Subcutaneous abdominal adipose tissue (tissue), 5 donors: Measurements from ENCODE around the gene TMTC2.

Experiments used
- H3K27ac ChIP-seq: one replicate; pipeline ENCODE4 v1.7.0; 2013; ENCODE audit warnings: low read depth, mild to moderate bottlenecking, inconsistent platforms, low read length, moderate library complexity
- H3K27me3 ChIP-seq, 5 donors: one replicate each; pipeline ENCODE4 v1.7.0; 2013; ENCODE audit warnings: low read length in 5 of 5, inconsistent platforms in 1 of 5; ENCODE audit not compliant: control insufficient read depth in 5 of 5, insufficient read depth in 4 of 5
- H3K36me3 ChIP-seq, 5 donors: one replicate each; pipeline ENCODE4 v1.7.0; 2013; ENCODE audit warnings: low read length in 5 of 5; ENCODE audit not compliant: control insufficient read depth in 5 of 5, insufficient read depth in 5 of 5
- H3K4me1 ChIP-seq, 5 donors: one replicate each; pipeline ENCODE4 v1.7.0; 2013; ENCODE audit warnings: low read length in 5 of 5, mild to moderate bottlenecking in 3 of 5, moderate library complexity in 1 of 5; ENCODE audit not compliant: control insufficient read depth in 5 of 5, insufficient read depth in 5 of 5
- H3K4me3 ChIP-seq, 5 donors: one replicate each; pipeline ENCODE4 v1.7.0; 2013; ENCODE audit warnings: low read length in 5 of 5, low read depth in 1 of 5
- H3K9ac ChIP-seq, 5 donors: one replicate each; pipeline ENCODE4 v1.7.0; 2013; ENCODE audit warnings: low read length in 5 of 5, mild to moderate bottlenecking in 4 of 5, moderate library complexity in 3 of 5
- H3K9me3 ChIP-seq, 5 donors: one replicate each; pipeline ENCODE4 v1.7.0; 2013; ENCODE audit warnings: low read length in 5 of 5; ENCODE audit not compliant: control insufficient read depth in 5 of 5
- donor health status: healthy.
- donor health status: healthy.
- donor health status: healthy.
- donor health status: healthy.
- donor health status: healthy.

TMTC2 gene

GRCh38 chr12:83040339-83040738 is 353.6 kb downstream of the TMTC2 start:
- no peaks in the 10 kb centered on the region for H3K36me3 ChIP-seq

DNA sequence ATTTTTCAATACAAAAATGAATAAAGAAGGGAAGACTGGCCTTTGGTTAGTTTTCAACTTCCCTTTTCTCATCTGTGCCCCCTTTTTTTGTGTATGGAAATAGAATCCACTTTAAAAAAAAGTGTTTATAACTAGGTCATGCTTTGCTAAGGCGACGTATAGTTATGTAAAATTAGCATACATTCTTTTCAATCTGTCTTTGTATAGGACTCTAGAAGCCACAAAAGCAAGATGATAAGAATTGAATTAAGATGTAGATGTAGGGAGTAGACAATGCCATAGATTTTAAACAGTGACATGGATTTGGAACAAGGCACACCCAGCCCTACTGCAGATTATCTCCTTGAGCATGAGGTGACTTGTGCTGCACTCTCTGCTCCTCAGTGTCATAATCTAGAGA is 354.3 kb downstream of the TMTC2 start:
- no peak overlapping the region for H3K9ac ChIP-seq
- no peaks in the 10 kb centered on the region for H3K36me3 ChIP-seq
- H3K9me3 ChIP-seq = no peaks in the 10 kb centered on the region
- H3K4me1 ChIP-seq = no peaks in the 10 kb centered on the region
- H3K27ac ChIP-seq = no peak overlapping the region
- H3K4me3 ChIP-seq = no peak overlapping the region
- no peaks in the 10 kb centered on the region for H3K27me3 ChIP-seq

More at GRCh38 chr12:83040339-83040738, 353.6 kb downstream of the TMTC2 start:
- Histone ChIP-seq H3K4me1 (no peaks in the 10 kb centered on the region), H3K9me3 (no peaks in the 10 kb centered on the region), H3K9ac (no peak overlapping the region), H3K4me3 (no peak overlapping the region), H3K27me3 (no peaks in the 10 kb centered on the region), H3K27ac (no peak overlapping the region)

GRCh38 chr12:83042441-83043200 is 355.9 kb downstream of the TMTC2 start:
- H3K36me3 ChIP-seq = no peaks in the 10 kb centered on the region
- no peak overlapping the region for H3K27ac ChIP-seq
- H3K27me3 ChIP-seq = no peaks in the 10 kb centered on the region

DNA sequence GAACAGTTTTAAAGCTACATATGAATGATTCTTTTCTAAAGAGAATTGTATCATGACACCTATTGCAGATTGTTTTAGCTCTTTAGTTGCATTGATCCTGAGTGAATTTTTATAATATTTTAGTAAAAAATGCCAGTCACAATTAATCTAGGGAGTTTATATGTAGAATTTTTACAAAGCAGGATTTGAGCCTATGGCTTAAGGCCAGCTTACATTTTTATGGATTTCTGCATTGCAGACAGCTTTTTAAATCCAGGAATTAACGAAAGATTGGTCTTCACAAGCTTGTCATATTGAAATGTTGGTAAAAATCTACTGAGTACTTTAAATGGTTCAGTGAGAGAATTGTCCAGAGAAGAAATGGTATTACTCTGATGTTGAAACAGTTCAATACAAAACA is 358.0 kb downstream of the TMTC2 start:
- no peaks in the 10 kb centered on the region for H3K36me3 ChIP-seq

More at GRCh38 chr12:83042441-83043200, 355.9 kb downstream of the TMTC2 start:
- Histone ChIP-seq H3K9ac (no peak overlapping the region), H3K9me3 (no peaks in the 10 kb centered on the region), H3K4me1 (no peaks in the 10 kb centered on the region), H3K4me3 (no peak overlapping the region)

GRCh38 chr12:83046019-83046418 is 359.3 kb downstream of the TMTC2 start:
- Histone ChIP-seq H3K4me1 (no peaks in the 10 kb centered on the region), H3K27ac (no peak overlapping the region), H3K36me3 (no peaks in the 10 kb centered on the region), H3K9ac (no peak overlapping the region), H3K27me3 (no peaks in the 10 kb centered on the region), H3K9me3 (peaks cover 0 to 3% (median 0%) of the 10 kb centered on the region in 5 donors), H3K4me3 (no peak overlapping the region)

More for the DNA sequence above, 358.0 kb downstream of the TMTC2 start:
- Histone ChIP-seq H3K4me3 (no peak overlapping the region), H3K9ac (no peak overlapping the region), H3K27ac (no peak overlapping the region), H3K27me3 (no peaks in the 10 kb centered on the region), H3K4me1 (no peaks in the 10 kb centered on the region), H3K9me3 (peaks cover 0 to 3% (median 0%) of the 10 kb centered on the region in 5 donors)

DNA sequence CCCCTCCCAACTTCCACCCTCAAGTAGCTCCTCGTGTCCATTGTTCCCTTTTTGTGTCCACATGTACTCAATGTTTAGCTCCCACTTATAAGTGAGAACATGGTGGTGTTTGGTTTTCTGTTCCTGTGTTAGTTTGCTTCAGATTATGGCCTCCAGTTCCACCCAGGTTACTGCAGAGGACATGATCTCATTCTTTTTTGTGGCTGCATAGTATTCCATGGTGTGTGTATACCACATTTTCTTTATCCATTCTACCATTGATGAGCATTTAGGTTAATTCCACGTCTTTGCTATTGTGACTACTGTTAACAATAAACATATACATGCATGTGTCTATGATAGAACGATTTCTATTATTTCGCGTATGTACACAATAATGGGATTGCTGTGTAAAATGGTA is 362.6 kb downstream of the TMTC2 start:
- no peaks in the 10 kb centered on the region for H3K36me3 ChIP-seq
- peaks cover 0 to 3% (median 0%) of the 10 kb centered on the region in 5 donors for H3K9me3 ChIP-seq
- H3K9ac ChIP-seq = no peak overlapping the region
- H3K27me3 ChIP-seq = no peaks in the 10 kb centered on the region
- H3K4me1 ChIP-seq = no peaks in the 10 kb centered on the region
- H3K4me3 ChIP-seq = no peak overlapping the region
- H3K27ac ChIP-seq = no peak overlapping the region

DNA sequence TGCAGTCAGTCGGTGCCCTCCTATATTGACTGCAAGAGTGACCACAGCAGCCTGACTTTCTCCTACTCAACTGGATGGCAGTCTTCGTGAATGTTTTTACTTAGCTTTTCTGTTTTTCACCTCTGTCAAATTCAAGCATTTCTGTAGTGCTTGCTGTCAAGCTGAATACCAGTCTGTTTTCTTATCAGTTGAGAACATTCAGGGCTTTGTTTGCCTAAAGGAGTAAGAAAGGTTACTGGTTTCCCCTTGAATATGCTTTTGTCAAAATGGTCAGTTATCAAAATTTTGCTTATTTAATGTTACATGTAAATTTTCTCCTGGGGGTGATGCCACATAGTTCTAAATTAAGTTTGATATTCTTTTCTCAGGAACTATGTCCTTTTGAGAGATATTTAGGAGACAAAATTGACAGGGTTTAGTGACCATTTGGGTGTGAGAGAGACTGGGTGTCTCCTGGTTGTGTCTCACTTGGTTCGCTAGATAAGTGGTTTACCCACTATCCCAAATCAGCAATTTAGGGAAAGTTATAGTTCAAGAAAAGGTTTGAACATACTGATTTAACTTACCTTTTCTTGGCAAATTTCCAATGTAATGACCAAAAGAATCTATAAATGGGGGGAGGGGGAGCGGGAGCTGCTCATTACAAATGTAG is 366.3 kb downstream of the TMTC2 start:
- no peaks in the 10 kb centered on the region for H3K27me3 ChIP-seq
- peaks cover 0 to 3% (median 0%) of the 10 kb centered on the region in 5 donors for H3K9me3 ChIP-seq
- H3K27ac ChIP-seq = no peak overlapping the region
- no peak overlapping the region for H3K9ac ChIP-seq
- H3K36me3 ChIP-seq = no peaks in the 10 kb centered on the region
- no peaks in the 10 kb centered on the region for H3K4me1 ChIP-seq
- H3K4me3 ChIP-seq = no peak overlapping the region

GRCh38 chr12:83057436-83057835 is 370.7 kb downstream of the TMTC2 start:
- no peak overlapping the region for H3K9ac ChIP-seq
- no peaks in the 10 kb centered on the region for H3K9me3 ChIP-seq
- H3K36me3 ChIP-seq = peaks cover 0 to 3% (median 0%) of the 10 kb centered on the region in 5 donors
- no peak overlapping the region for H3K4me3 ChIP-seq
- H3K27ac ChIP-seq = no peak overlapping the region
- no peaks in the 10 kb centered on the region for H3K27me3 ChIP-seq
- H3K4me1 ChIP-seq = no peaks in the 10 kb centered on the region

- Histone ChIP-seq H3K36me3 (peaks cover 0 to 6% (median 0%) of the 10 kb centered on the region in 5 donors), H3K4me1 (no peaks in the 10 kb centered on the region), H3K4me3 (no peak overlapping the region), H3K9me3 (no peaks in the 10 kb centered on the region), H3K27ac (no peak overlapping the region), H3K27me3 (no peaks in the 10 kb centered on the region), H3K9ac (no peak overlapping the region)
These were observed 372.4 kb downstream of the TMTC2 start for GRCh38 chr12:83059107-83059506.

DNA sequence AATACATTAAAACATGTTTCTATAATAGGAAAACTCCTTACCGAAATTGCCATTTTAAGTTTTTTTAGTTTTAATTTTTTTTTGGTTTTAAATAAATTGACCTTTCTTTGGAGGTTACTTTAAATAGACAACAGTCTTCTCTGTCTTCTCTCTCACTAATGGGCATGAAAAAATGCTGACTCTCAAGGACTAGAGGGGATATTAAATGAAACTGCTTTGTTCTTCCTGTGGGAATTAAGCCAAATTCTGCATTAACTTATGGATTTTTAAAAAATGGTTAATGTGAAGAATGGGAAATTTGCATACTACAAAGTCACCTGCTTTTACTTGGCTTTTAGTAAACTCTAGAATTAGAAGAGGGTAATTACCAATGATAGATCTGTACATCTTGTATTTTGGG is 378.9 kb downstream of the TMTC2 start:
- H3K9ac ChIP-seq = no peak overlapping the region
- H3K4me3 ChIP-seq = no peak overlapping the region
- peaks cover 0 to under 1% (median 0%) of the 10 kb centered on the region in 5 donors for H3K9me3 ChIP-seq
- H3K27me3 ChIP-seq = no peaks in the 10 kb centered on the region
- no peak overlapping the region for H3K27ac ChIP-seq
- peaks cover 0 to 6% (median 0%) of the 10 kb centered on the region in 5 donors for H3K36me3 ChIP-seq
- H3K4me1 ChIP-seq = no peaks in the 10 kb centered on the region
